NT2/D1 (cell line): Measurements from ENCODE around the gene COQ10A.

ENCODE experiments used
- SUZ12 ChIP-seq: IDR thresholded peaks from 2 replicates; pipeline ENCODE4 v1.6.1; 2011; ENCODE audit not compliant: insufficient read length, insufficient read depth; ENCODE audit errors: extremely low read depth
- YY1 ChIP-seq: IDR thresholded peaks from 2 replicates; pipeline ENCODE4 v1.6.1; 2011; ENCODE audit not compliant: insufficient read length, insufficient read depth
- ZNF274 ChIP-seq: IDR thresholded peaks from 2 replicates; pipeline ENCODE4 v1.6.1; 2011; ENCODE audit warnings: mild to moderate bottlenecking, low read depth, low read length

- TF ChIP-seq ZNF274: no peak
- no peak for TF ChIP-seq YY1
- no peak for TF ChIP-seq SUZ12
Measured at GRCh38 chr12:56231184-56231582, 35.6 kb upstream of the COQ10A start.
